B cell (primary cell): Measurements from ENCODE around the gene FOXE3. TPM values are rescaled to one million over a fixed set of nuclear protein-coding genes. Genes with fewer than 3 reads are reported as not detected.
A peak's percentile ranks its signal among the peaks of the same experiment; 100 is the strongest.

ENCODE experiments used
- ATAC-seq: fragments of 200-7000 bp; cut with Tn5 transposase; one replicate; pipeline ENCODE4 v1.10.0; 2021; ENCODE audit warnings: low read depth, mild to moderate bottlenecking, moderate number of reproducible peaks, moderate library complexity
- CTCF ChIA-PET: fragments of 350-600 bp; sonication (Branson Sonifier 250); formaldehyde crosslinking; loops from one replicate; lab custom pipeline; 2021; ENCODE audit warnings: antibody characterized with exemption, inconsistent platforms; lab: Charles Lee
- POLR2A ChIA-PET: fragments of 350-600 bp; sonication (Branson Sonifier 250); formaldehyde crosslinking; loops from one replicate; lab custom pipeline; 2021; ENCODE audit warnings: antibody characterized with exemption; lab: Charles Lee
- DNase-seq: peaks from one replicate; pipeline ENCODE4 v3.0.0; 2013
- H2AFZ ChIP-seq: 2 replicates; pipeline ENCODE4 v1.6.1; 2012; ENCODE audit warnings: mild to moderate bottlenecking, low read depth, low read length; ENCODE audit not compliant: insufficient read depth, poor library complexity, severe bottlenecking
- H3K27ac ChIP-seq, 2 donors: 1 replicate in 1 of 2; 2 replicates in 1 of 2; pipeline ENCODE4 v1.5.1; 2012 to 2013; ENCODE audit warnings: low read length in 2 of 2, mild to moderate bottlenecking in 2 of 2, moderate library complexity in 1 of 2
- H3K27me3 ChIP-seq, 4 experiments: fragments of 200-600 bp in 1 of 4; sonication (generic) in 1 of 4; replicated peaks in 1 of 4; 1 replicate in 2 of 4; 2 replicates in 2 of 4; pipeline versions ENCODE4 v1.6.1 to v1.7.0; 2013 to 2016; ENCODE audit warnings: low read length in 3 of 4, mild to moderate bottlenecking in 2 of 4, mixed read lengths in 1 of 4, moderate library complexity in 1 of 4; ENCODE audit not compliant: insufficient read depth in 4 of 4, control insufficient read depth in 3 of 4; ENCODE audit errors: control extremely low read depth in 1 of 4
- H3K36me3 ChIP-seq, 2 experiments: replicated peaks in 1 of 2; 1 replicate in 1 of 2; 2 replicates in 1 of 2; pipeline versions ENCODE4 v1.6.1 to v1.7.1; 2013; ENCODE audit warnings: low read length in 1 of 2; ENCODE audit not compliant: insufficient read depth in 2 of 2, control insufficient read depth in 1 of 2; ENCODE audit errors: control extremely low read depth in 1 of 2, extremely low read depth in 1 of 2
- H3K4me1 ChIP-seq, 2 donors: fragments of 200-600 bp in 1 of 2; sonication (generic) in 1 of 2; 1 replicate in 1 of 2; 2 replicates in 1 of 2; pipeline versions ENCODE4 v1.5.1 to v1.6.1; 2013 to 2017; ENCODE audit warnings: low read length in 2 of 2; ENCODE audit not compliant: control insufficient read depth in 2 of 2, insufficient read depth in 2 of 2
- H3K4me2 ChIP-seq: replicated peaks from 2 replicates; pipeline ENCODE3; 2012; ENCODE audit warnings: mild to moderate bottlenecking, low read depth, low read length; ENCODE audit not compliant: poor library complexity, severe bottlenecking
- H3K4me3 ChIP-seq, 5 experiments: fragments of 200-600 bp in 1 of 5; sonication (generic) in 1 of 5; 1 replicate in 3 of 5; 2 replicates in 2 of 5; pipeline versions ENCODE4 v1.5.1 to v1.7.0; 2011 to 2016; ENCODE audit warnings: low read length in 4 of 5, mild to moderate bottlenecking in 4 of 5, low read depth in 2 of 5, control low read depth in 1 of 5, moderate library complexity in 1 of 5; ENCODE audit not compliant: insufficient read depth in 1 of 5; ENCODE audit errors: control extremely low read depth in 1 of 5, extremely low read depth in 1 of 5
- H3K79me2 ChIP-seq: fragments of 200-600 bp; sonication (generic); one replicate; pipeline ENCODE4 v1.6.0; 2016; ENCODE audit warnings: low read length; ENCODE audit not compliant: control insufficient read depth, insufficient read depth
- H3K9ac ChIP-seq: fragments of 200-600 bp; sonication (generic); 2 replicates; pipeline ENCODE4 v1.6.1; 2017; ENCODE audit warnings: mild to moderate bottlenecking, low read length, moderate library complexity
- H3K9me3 ChIP-seq, 3 donors: one replicate each; pipeline versions ENCODE4 v1.6.1 to v1.7.1; 2013; ENCODE audit warnings: low read length in 2 of 3; ENCODE audit not compliant: control insufficient read depth in 2 of 3, insufficient read depth in 1 of 3; ENCODE audit errors: control extremely low read depth in 1 of 3
- H4K20me1 ChIP-seq: 2 replicates; pipeline ENCODE4 v1.6.0; 2012; ENCODE audit warnings: mild to moderate bottlenecking, low read length; ENCODE audit not compliant: insufficient read depth, control insufficient read depth, poor library complexity, severe bottlenecking
- H3K27ac Mint-ChIP-seq: one replicate; pipeline ENCODE4 v1.8.0; 2021; ENCODE audit warnings: mixed read lengths
- H3K27me3 Mint-ChIP-seq: one replicate; pipeline ENCODE4 v1.8.0; 2021; ENCODE audit warnings: mixed read lengths
- H3K4me1 Mint-ChIP-seq: one replicate; pipeline ENCODE4 v1.8.0; 2021; ENCODE audit warnings: mixed read lengths
- H3K4me3 Mint-ChIP-seq: one replicate; pipeline ENCODE4 v1.8.0; 2021; ENCODE audit warnings: mixed read lengths
- H3K9me3 Mint-ChIP-seq: one replicate; pipeline ENCODE4 v1.8.0; 2022; ENCODE audit warnings: mixed read lengths; ENCODE audit not compliant: insufficient read depth
- EZH2 ChIP-seq: IDR thresholded peaks from 2 replicates; pipeline ENCODE4 v1.6.1; 2012; ENCODE audit warnings: borderline replicate concordance, low read depth, mild to moderate bottlenecking, moderate library complexity, low read length; ENCODE audit not compliant: insufficient read depth, poor library complexity, severe bottlenecking
- WGBS: methylation state at CpG from one replicate; pipeline ENCODE4 v1.1.5; 2013; ENCODE audit warnings: missing lambda C conversion rate; ENCODE audit not compliant: insufficient coverage; 5-methylcytosine and 5-hydroxymethylcytosine counted together
- intact Hi-C: fragments of 100-400 bp; cut with micrococcal nuclease; formaldehyde crosslinking; loops from one replicate; pipeline ENCODE4 v1.10.0; 2022
- polyA plus RNA-seq: library from polyadenylated mRNA; depleted of rRNA; stranded (reverse); fragments of >200 nt; gene quantifications from 2 replicates; pipeline ENCODE4 v1.2.3, GENCODE V29; 2012
- total RNA-seq, 2 donors: library from RNA; stranded (reverse); fragments of 120-200 nt in 1 of 2; gene quantifications; 1 replicate in 1 of 2; 2 replicates in 1 of 2; pipeline versions ENCODE4 v1.2.3 to v1.2.4, GENCODE V29; 2013 to 2022
- TF ChIP-seq, protein P1 (sequence below): fragments of 200-600 bp; IDR thresholded peaks from one replicate; pipeline ENCODE4 v1.8.0; 2022; ENCODE audit warnings: antibody characterized with exemption, mild to moderate bottlenecking

FOXE3 gene
- total and polyA plus RNA-seq, 2 donors (not counting 1 experiment from before 2014, with no cell fraction given) = not detected

GRCh38 chr1:47445823-47446550, 29.9 kb downstream of the FOXE3 start:
- POLR2A ChIA-PET = no interaction called here
- Histone ChIP-seq H3K4me2 (no peak overlapping the region), H3K9ac (no peak overlapping the region), H3K36me3 (no peaks in the 10 kb centered on the region), H3K4me3 (no peak overlapping the region), H3K9me3 (peaks cover 0 to 61% (median 15%) of the 10 kb centered on the region in 3 donors), H4K20me1 (no peaks in the 10 kb centered on the region), H3K27ac (no peak overlapping the region), H3K27me3 (peaks cover 1 to 96% (median 76%) of the 10 kb centered on the region in 4 experiments), H3K4me1 (peaks cover 26 to 46% of the 10 kb centered on the region in 2 donors), H2AFZ (no peak overlapping the region), H3K79me2 (no peaks in the 10 kb centered on the region)
- ATAC-seq = no peak
- H3K27ac Mint-ChIP-seq = peak overlapping the region; percentile 54
- H3K4me3 Mint-ChIP-seq = no peak overlapping the region
- peaks cover 59% of the 10 kb centered on the region for H3K27me3 Mint-ChIP-seq
- H3K4me1 Mint-ChIP-seq = peaks cover 13% of the 10 kb centered on the region
- TF ChIP-seq, protein P1, sequence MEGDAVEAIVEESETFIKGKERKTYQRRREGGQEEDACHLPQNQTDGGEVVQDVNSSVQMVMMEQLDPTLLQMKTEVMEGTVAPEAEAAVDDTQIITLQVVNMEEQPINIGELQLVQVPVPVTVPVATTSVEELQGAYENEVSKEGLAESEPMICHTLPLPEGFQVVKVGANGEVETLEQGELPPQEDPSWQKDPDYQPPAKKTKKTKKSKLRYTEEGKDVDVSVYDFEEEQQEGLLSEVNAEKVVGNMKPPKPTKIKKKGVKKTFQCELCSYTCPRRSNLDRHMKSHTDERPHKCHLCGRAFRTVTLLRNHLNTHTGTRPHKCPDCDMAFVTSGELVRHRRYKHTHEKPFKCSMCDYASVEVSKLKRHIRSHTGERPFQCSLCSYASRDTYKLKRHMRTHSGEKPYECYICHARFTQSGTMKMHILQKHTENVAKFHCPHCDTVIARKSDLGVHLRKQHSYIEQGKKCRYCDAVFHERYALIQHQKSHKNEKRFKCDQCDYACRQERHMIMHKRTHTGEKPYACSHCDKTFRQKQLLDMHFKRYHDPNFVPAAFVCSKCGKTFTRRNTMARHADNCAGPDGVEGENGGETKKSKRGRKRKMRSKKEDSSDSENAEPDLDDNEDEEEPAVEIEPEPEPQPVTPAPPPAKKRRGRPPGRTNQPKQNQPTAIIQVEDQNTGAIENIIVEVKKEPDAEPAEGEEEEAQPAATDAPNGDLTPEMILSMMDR = no peak
- no peak for TF ChIP-seq EZH2
- H3K9me3 Mint-ChIP-seq = peaks cover 4% of the 10 kb centered on the region
- CTCF ChIA-PET = interaction anchor here (0.9 kb wide), 1 partner anchor 281 kb away, joined by 3 read pairs; no protein-coding TSS in a partner anchor
- 15% methylated on average over 22 of the region's 25 CpGs for WGBS
- intact Hi-C loops = no loop called here
- DNase-seq = peak; percentile 23
